Activated B cell treated with CpG ODN at 0.5 μM for 24 hours (primary cell): Measurements from ENCODE around the gene TMEM235. TPM values are rescaled to one million over a fixed set of nuclear protein-coding genes. Genes with fewer than 3 reads are reported as not detected.

Experiments used
- ATAC-seq: fragments of 200-7000 bp; cut with Tn5 transposase; one replicate; pipeline ENCODE4 v1.10.0; 2021; ENCODE audit warnings: low read depth, mild to moderate bottlenecking, moderate library complexity
- CTCF ChIA-PET: fragments of 350-600 bp; sonication (Branson Sonifier 250); formaldehyde crosslinking; loops from one replicate; lab custom pipeline; 2021; ENCODE audit warnings: antibody characterized with exemption; lab: Charles Lee
- POLR2A ChIA-PET: fragments of 350-600 bp; sonication (Branson Sonifier 250); formaldehyde crosslinking; loops from one replicate; lab custom pipeline; 2021; ENCODE audit warnings: antibody characterized with exemption; lab: Charles Lee
- DNase-seq: peaks from one replicate; pipeline ENCODE4 v3.0.0; 2022
- H3K27ac Mint-ChIP-seq: one replicate; pipeline ENCODE4 v1.8.0; 2020; ENCODE audit warnings: mixed read lengths
- H3K27me3 Mint-ChIP-seq: one replicate; pipeline ENCODE4 v1.8.0; 2021; ENCODE audit warnings: mixed read lengths
- H3K36me3 Mint-ChIP-seq: one replicate; pipeline ENCODE4 v1.8.0; 2021; ENCODE audit warnings: low read depth, mixed read lengths
- H3K4me1 Mint-ChIP-seq: one replicate; pipeline ENCODE4 v1.8.0; 2021; ENCODE audit warnings: mixed read lengths
- H3K4me3 Mint-ChIP-seq: one replicate; pipeline ENCODE4 v1.8.0; 2020; ENCODE audit warnings: mild to moderate bottlenecking, mixed read lengths
- H3K9me3 Mint-ChIP-seq: one replicate; pipeline ENCODE4 v1.8.0; 2020; ENCODE audit warnings: mixed read lengths
- intact Hi-C: fragments of 100-400 bp; cut with micrococcal nuclease; formaldehyde crosslinking; loops from one replicate; pipeline ENCODE4 v1.15.1; 2024
- total RNA-seq: library from RNA; stranded (reverse); gene quantifications from 2 replicates; pipeline ENCODE4 v1.2.3, GENCODE V29; 2022
- TF ChIP-seq, protein P1 (sequence below): fragments of 200-600 bp; IDR thresholded peaks from one replicate; pipeline ENCODE4 v1.8.0; 2022; ENCODE audit warnings: antibody characterized with exemption, mild to moderate bottlenecking

Gene TMEM235
- total RNA-seq, 1 donor from 2014 or later: not detected

DNA sequence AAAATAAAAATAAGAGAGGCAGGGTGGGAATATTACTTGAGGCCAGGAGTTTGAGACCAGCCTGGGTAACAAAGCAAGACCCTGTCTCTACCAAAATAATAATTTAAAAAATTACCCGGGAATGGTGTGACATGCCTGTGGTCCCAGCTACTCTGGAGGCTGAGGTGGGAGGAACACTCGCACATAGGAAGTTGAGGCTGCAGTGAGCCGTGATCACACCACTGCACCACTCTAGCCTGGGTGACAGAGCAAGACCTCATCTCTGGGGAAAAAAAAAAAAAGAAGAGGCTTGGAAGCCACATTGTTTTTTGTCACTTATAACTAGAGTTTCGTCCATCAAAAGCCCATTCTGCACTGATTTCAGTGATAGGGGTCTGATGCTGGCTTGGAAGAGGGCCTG is 3.3 kb upstream of the TMEM235 start:
- no peak overlapping the region for H3K4me3 Mint-ChIP-seq
- intact Hi-C loops: no loop called here
- no peak for DNase-seq
- CTCF ChIA-PET: interaction anchor here (1.4 kb wide), 1 partner anchor 194 kb away, joined by 3 read pairs; no protein-coding TSS in a partner anchor
- ATAC-seq: no peak
- TF ChIP-seq, protein P1, sequence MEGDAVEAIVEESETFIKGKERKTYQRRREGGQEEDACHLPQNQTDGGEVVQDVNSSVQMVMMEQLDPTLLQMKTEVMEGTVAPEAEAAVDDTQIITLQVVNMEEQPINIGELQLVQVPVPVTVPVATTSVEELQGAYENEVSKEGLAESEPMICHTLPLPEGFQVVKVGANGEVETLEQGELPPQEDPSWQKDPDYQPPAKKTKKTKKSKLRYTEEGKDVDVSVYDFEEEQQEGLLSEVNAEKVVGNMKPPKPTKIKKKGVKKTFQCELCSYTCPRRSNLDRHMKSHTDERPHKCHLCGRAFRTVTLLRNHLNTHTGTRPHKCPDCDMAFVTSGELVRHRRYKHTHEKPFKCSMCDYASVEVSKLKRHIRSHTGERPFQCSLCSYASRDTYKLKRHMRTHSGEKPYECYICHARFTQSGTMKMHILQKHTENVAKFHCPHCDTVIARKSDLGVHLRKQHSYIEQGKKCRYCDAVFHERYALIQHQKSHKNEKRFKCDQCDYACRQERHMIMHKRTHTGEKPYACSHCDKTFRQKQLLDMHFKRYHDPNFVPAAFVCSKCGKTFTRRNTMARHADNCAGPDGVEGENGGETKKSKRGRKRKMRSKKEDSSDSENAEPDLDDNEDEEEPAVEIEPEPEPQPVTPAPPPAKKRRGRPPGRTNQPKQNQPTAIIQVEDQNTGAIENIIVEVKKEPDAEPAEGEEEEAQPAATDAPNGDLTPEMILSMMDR: no peak
- H3K27ac Mint-ChIP-seq: no peak overlapping the region
- H3K36me3 Mint-ChIP-seq: no peaks in the 10 kb centered on the region
- H3K4me1 Mint-ChIP-seq: peaks cover 13% of the 10 kb centered on the region
- H3K9me3 Mint-ChIP-seq: no peaks in the 10 kb centered on the region
- peaks cover 19% of the 10 kb centered on the region for H3K27me3 Mint-ChIP-seq
- POLR2A ChIA-PET: interaction anchor here (0.6 to 0.8 kb wide), 3 partner anchors 21 to 1280 kb away, joined by 3 to 5 read pairs (median 3); no protein-coding TSS in a partner anchor

DNA sequence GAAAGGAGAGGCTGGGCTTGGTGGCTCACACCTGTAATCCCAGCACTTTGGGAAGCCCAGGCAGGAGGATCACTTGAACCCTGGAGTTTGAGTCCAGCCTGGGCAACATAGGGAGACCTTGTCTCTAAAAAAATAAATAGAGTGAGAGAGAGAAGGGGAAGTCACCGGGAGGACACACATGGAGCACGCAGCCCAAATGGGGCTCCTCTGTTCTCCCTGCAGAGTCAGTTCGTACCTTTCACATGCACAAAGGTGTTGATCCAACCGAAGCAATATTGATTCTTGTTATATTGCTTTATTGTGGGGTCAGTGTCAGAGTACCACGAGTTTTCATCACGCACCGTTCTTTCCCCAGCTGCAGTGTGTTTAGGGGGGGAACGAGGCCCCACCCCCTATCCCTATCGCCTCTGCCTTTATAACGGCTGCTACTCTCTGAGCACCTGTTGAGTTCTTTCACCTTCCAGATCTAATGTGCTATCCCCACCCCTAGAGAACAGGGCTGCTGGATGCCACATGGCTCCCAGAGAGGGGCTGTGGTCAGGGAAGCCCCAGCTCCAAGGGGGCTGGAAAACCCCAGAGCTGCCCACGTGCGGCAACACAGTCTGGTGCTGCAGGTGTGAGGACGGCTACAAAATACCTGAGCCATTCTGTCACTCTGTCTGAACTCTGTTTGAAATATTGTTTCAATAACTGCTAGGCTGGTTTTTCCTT is 1.0 kb upstream of the TMEM235 start:
- no peak overlapping the region for H3K4me3 Mint-ChIP-seq
- ATAC-seq (no peak), DNase-seq (no peak)
- intact Hi-C loops: no loop called here
- no peak overlapping the region for H3K27ac Mint-ChIP-seq
- no peaks in the 10 kb centered on the region for H3K9me3 Mint-ChIP-seq
- peaks cover 24% of the 10 kb centered on the region for H3K27me3 Mint-ChIP-seq
- TF ChIP-seq, protein P1: no peak
- no peaks in the 10 kb centered on the region for H3K36me3 Mint-ChIP-seq
- CTCF ChIA-PET: no interaction called here
- peaks cover 13% of the 10 kb centered on the region for H3K4me1 Mint-ChIP-seq
- POLR2A ChIA-PET: no interaction called here

DNA sequence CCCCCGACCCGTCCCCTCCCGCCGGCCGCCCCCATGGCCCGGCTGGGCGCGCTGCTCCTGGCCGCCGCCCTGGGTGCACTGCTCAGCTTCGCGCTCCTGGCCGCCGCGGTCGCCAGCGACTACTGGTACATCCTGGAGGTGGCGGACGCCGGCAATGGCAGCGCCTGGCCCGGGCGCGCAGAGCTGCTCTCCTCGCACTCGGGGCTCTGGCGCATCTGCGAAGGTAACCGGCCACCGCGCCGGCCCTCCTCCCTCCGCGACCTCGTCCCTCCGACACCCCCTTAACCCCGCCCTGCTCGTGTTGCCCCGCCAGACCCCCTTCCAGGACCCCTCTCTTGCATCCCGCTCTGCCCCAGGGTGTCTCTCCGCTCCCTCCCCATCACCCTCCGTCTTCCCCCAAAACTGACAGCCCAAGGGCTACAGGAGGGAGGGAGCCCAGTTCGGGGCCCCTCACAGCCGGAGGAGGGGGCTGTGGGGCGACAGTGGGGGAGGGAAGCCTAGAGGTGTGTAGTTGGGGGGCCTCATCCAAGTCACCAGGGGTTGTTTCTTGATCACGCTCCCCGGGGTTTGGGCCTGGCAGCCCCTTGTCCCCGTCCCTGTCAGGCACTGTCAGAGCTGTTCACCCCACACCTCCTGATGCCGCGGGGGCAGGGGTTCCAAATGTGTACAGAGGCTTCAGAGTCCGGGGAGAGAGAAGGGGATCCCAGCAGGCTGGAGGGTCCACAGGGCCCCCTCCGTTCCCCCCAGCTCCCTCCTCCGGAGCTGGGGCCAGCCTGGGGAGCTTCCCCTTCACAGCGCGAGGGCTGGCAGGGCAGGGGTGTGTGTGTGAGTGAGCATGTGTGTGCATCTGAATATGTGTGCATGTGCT is 794 bp downstream of the TMEM235 start:
- ATAC-seq (peak; percentile 75), DNase-seq (no peak)
- H3K4me1 Mint-ChIP-seq: peaks cover 13% of the 10 kb centered on the region
- ChIA-PET POLR2A (interaction anchor here (0.6 to 1.2 kb wide), 2 partner anchors 12 to 63 kb away, joined by 3 to 6 read pairs; no protein-coding TSS in a partner anchor), CTCF (no interaction called here)
- TF ChIP-seq, protein P1: no peak
- no peaks in the 10 kb centered on the region for H3K9me3 Mint-ChIP-seq
- no peak overlapping the region for H3K4me3 Mint-ChIP-seq
- H3K27ac Mint-ChIP-seq: no peak overlapping the region
- H3K27me3 Mint-ChIP-seq: peaks cover 23% of the 10 kb centered on the region
- intact Hi-C loops: no loop called here
- H3K36me3 Mint-ChIP-seq: no peaks in the 10 kb centered on the region

DNA sequence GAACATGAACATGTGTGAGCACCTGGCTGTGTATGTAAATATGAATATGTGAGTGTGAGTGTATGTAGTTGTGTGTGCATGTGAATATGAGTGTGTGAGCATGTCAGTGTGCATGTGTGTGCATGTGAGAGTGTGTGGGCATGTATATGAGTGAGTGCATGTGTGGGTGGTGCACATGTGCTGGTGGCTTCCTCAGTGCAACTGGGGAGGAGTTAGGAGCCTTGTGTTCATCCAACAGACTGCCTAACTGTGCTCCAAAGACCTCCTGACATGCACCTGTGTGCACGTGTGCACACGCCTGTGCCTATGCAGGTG is 1.4 kb downstream of the TMEM235 start:
- TF ChIP-seq, protein P1: no peak
- ChIA-PET POLR2A (no interaction called here), CTCF (no interaction called here)
- H3K27ac Mint-ChIP-seq: no peak overlapping the region
- H3K9me3 Mint-ChIP-seq: no peaks in the 10 kb centered on the region
- DNase-seq (no peak), ATAC-seq (no peak)
- peaks cover 13% of the 10 kb centered on the region for H3K4me1 Mint-ChIP-seq
- peaks cover 19% of the 10 kb centered on the region for H3K27me3 Mint-ChIP-seq
- no peak overlapping the region for H3K4me3 Mint-ChIP-seq
- no peaks in the 10 kb centered on the region for H3K36me3 Mint-ChIP-seq
- intact Hi-C loops: no loop called here

DNA sequence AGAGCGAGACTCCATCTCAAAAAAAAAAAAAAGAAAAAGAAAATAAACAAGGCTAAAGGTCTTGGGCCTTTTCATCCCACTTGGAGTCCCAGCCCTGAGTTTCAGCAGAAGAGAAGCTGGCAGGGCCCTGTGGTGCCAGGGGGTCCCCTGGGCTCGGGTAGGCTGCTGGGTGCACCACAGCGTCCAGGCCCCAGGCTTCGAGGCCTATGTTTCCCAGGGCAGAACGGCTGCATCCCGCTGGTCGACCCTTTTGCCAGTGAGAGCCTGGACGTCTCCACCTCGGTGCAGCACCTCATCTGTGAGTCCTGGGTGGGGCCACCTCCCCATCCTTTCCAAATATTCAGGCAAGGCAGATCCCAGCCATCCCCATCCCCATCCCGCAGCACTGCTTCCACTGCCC is 2.2 kb downstream of the TMEM235 start:
- ATAC-seq: no peak
- DNase-seq: no peak
- TF ChIP-seq, protein P1: no peak
- Mint-ChIP-seq H3K4me1 (peaks cover 13% of the 10 kb centered on the region), H3K4me3 (no peak overlapping the region), H3K27ac (no peak overlapping the region), H3K36me3 (no peaks in the 10 kb centered on the region), H3K9me3 (no peaks in the 10 kb centered on the region), H3K27me3 (peaks cover 19% of the 10 kb centered on the region)
- POLR2A ChIA-PET: no interaction called here
- CTCF ChIA-PET: no interaction called here
- intact Hi-C loops: no loop called here
